ENCODE data around the gene ZNF57. TPM values are rescaled to one million over a fixed set of nuclear protein-coding genes. Genes with fewer than 3 reads are reported as not detected.

The ZNF57 gene
- total and polyA plus RNA-seq, 9 of the 15 experiments (the other 6 are each of a cell fraction or from before 2014, with no cell fraction given): 3.9 to 13.5 (median 7.8) TPM

- TF ChIP-seq HMBOX1 (IDR thresholded peaks at IDR 0.05) (no peak), TARDBP (IDR thresholded peaks at IDR 0.05) (peak; percentile 88), CHD7 (IDR thresholded peaks at IDR 0.05; ENCODE audit: low read depth, low read length) (no peak), MTA3 (IDR thresholded peaks at IDR 0.05; ENCODE audit: borderline replicate concordance) (peak; percentile 96), HSF4 (CRISPR knock-in tag; IDR thresholded peaks at IDR 0.05; ENCODE audit: borderline replicate concordance) (no peak), ETV1 (tag; conservative IDR thresholded peaks at IDR 0.05; ENCODE audit: low read depth) (peak; percentile 20; the same call in 1 of the 2 replicates), MBD1 (CRISPR knock-in tag; IDR thresholded peaks at IDR 0.05) (no peak), POLR2A (conservative IDR thresholded peaks at IDR 0.05) (no peak), MXD1 (CRISPR knock-in tag; IDR thresholded peaks at IDR 0.05; ENCODE audit: borderline replicate concordance, poor library complexity, severe bottlenecking) (no peak)
Measured at GRCh38 chr19:2962018-2962670, 61.4 kb downstream of the ZNF57 start (continued).

Measured in K562 (cell line).